ENCODE data around the gene HLA-DMA. TPM values are rescaled to one million over a fixed set of nuclear protein-coding genes. Genes with fewer than 3 reads are reported as not detected.

HLA-DMA gene
- total and polyA plus RNA-seq, 2 of the 4 experiments (the other 2 are of a cell fraction): 2.3 to 8.3 TPM

DNA sequence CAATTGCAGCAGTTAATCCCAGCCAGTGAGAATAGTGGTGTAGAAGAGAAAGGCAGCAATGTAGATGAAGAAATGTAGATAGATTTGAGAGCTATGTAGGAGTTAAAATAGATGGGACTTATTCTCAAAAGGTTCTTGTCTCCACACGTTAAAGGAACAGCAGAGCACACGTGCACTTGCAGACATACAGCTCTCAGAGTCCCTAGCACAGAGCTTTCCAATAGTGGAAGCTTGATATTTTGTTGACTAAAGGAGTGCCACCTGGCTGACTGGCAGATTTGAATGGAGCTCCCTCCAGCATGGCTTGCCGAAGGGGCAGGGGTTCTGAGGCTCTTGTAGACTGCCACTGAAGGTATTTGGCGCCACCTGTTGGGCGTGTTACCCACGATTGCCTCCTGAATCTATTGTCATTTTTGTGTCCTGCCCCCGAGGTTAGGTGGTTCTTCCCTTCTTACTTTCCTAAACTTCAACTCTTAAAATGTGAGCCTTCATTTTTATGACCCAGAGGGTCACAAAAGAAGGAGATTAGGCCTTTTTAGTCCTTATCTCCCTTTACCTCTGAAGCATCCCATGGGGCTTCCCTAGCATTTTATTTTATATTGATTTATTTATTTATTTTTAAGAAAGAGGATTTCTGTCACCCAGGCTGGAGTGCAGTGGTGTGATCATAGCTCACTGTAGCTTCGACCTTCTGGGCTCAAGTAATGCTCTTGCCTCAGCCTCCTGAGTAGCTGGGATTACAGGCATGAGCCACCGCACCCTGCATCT is 31.9 kb upstream of the HLA-DMA start (continued):
- TF ChIP-seq, protein P1, sequence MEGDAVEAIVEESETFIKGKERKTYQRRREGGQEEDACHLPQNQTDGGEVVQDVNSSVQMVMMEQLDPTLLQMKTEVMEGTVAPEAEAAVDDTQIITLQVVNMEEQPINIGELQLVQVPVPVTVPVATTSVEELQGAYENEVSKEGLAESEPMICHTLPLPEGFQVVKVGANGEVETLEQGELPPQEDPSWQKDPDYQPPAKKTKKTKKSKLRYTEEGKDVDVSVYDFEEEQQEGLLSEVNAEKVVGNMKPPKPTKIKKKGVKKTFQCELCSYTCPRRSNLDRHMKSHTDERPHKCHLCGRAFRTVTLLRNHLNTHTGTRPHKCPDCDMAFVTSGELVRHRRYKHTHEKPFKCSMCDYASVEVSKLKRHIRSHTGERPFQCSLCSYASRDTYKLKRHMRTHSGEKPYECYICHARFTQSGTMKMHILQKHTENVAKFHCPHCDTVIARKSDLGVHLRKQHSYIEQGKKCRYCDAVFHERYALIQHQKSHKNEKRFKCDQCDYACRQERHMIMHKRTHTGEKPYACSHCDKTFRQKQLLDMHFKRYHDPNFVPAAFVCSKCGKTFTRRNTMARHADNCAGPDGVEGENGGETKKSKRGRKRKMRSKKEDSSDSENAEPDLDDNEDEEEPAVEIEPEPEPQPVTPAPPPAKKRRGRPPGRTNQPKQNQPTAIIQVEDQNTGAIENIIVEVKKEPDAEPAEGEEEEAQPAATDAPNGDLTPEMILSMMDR (conservative IDR thresholded peaks at IDR 0.05; ENCODE audit: low read depth, low read length): peak; percentile 93
